WTC11 (cell line): ENCODE results near the gene PHF21B. TPM values are rescaled to one million over a fixed set of nuclear protein-coding genes. Genes with fewer than 3 reads are reported as not detected.

Experiments used
- ATAC-seq: fragments of 200-7000 bp; cut with Tn5 transposase; 2 replicates; pipeline ENCODE4 v1.10.0; 2021; ENCODE audit warnings: mild to moderate bottlenecking, moderate library complexity
- CTCF ChIA-PET: fragments of 300-600 bp; sonication (Branson Sonifier 250); formaldehyde crosslinking; loops from one replicate; lab custom pipeline; 2021; ENCODE audit warnings: antibody characterized with exemption; lab: Charles Lee
- POLR2A ChIA-PET: fragments of 350-600 bp; sonication (Branson Sonifier 250); formaldehyde crosslinking; loops from one replicate; lab custom pipeline; 2021; ENCODE audit warnings: antibody characterized with exemption; lab: Charles Lee
- DNase-seq: peaks from one replicate; pipeline ENCODE4 v3.0.0; 2021; ENCODE audit warnings: low spot score
- H3K27ac Mint-ChIP-seq: 2 replicates; pipeline ENCODE4 v1.8.0; 2021; ENCODE audit warnings: mixed read lengths
- H3K27me3 Mint-ChIP-seq: 2 replicates; pipeline ENCODE4 v1.8.0; 2021; ENCODE audit warnings: low read depth, mild to moderate bottlenecking, moderate library complexity, mixed read lengths
- H3K36me3 Mint-ChIP-seq: 2 replicates; pipeline ENCODE4 v1.8.0; 2021; ENCODE audit warnings: mixed read lengths
- H3K4me1 Mint-ChIP-seq: 2 replicates; pipeline ENCODE4 v1.8.0; 2022; ENCODE audit warnings: mixed read lengths
- H3K4me3 Mint-ChIP-seq: 2 replicates; pipeline ENCODE4 v1.8.0; 2021; ENCODE audit warnings: mild to moderate bottlenecking, moderate library complexity, mixed read lengths
- H3K9me3 Mint-ChIP-seq: 2 replicates; pipeline ENCODE4 v1.8.0; 2021; ENCODE audit warnings: mixed read lengths
- ETV6 ChIP-seq: sonication (generic); formaldehyde crosslinking; IDR thresholded peaks from 2 replicates; pipeline ENCODE4 v1.8.1; 2022; ENCODE audit warnings: mild to moderate bottlenecking, missing genetic modification reagents
- FOXJ3 ChIP-seq: sonication (generic); formaldehyde crosslinking; IDR thresholded peaks from 2 replicates; pipeline ENCODE4 v1.9.0; 2021; ENCODE audit warnings: missing genetic modification reagents, mild to moderate bottlenecking, borderline replicate concordance
- FOXP1 ChIP-seq: sonication (generic); formaldehyde crosslinking; IDR thresholded peaks from 2 replicates; pipeline ENCODE4 v1.8.0; 2022; ENCODE audit warnings: missing genetic modification reagents, mild to moderate bottlenecking, moderate library complexity, borderline replicate concordance
- GRHL2 ChIP-seq: fragments of 250-450 bp; sonication (Bioruptor Pico); IDR thresholded peaks from 2 replicates; pipeline ENCODE4 v1.8.0; 2022; ENCODE audit warnings: mild to moderate bottlenecking, moderate library complexity; ENCODE audit not compliant: insufficient replicate concordance, severe bottlenecking
- GTF2I ChIP-seq: fragments of 250-450 bp; sonication (Bioruptor Pico); conservative IDR thresholded peaks from 2 replicates; pipeline ENCODE4 v1.4.0; 2021; ENCODE audit warnings: mild to moderate bottlenecking
- MYBL2 ChIP-seq: sonication (generic); formaldehyde crosslinking; IDR thresholded peaks from 2 replicates; pipeline ENCODE4 v1.8.1; 2023; ENCODE audit warnings: mild to moderate bottlenecking, moderate library complexity, missing genetic modification reagents
- NFYB ChIP-seq: sonication (generic); formaldehyde crosslinking; conservative IDR thresholded peaks from 2 replicates; pipeline ENCODE4 v1.8.0; 2022; ENCODE audit warnings: low read depth, missing genetic modification reagents
- OVOL2 ChIP-seq: fragments of 250-450 bp; sonication (Bioruptor Pico); IDR thresholded peaks from 2 replicates; pipeline ENCODE4 v1.9.0; 2021; ENCODE audit warnings: mild to moderate bottlenecking, borderline replicate concordance
- SOX15 ChIP-seq: fragments of 250-450 bp; sonication (Bioruptor Pico); IDR thresholded peaks from 2 replicates; pipeline ENCODE4 v1.9.0; 2021; ENCODE audit warnings: mild to moderate bottlenecking
- TEAD1 ChIP-seq: sonication (generic); formaldehyde crosslinking; IDR thresholded peaks from 2 replicates; pipeline ENCODE4 v1.8.0; 2022; ENCODE audit warnings: mild to moderate bottlenecking, missing genetic modification reagents
- ZNF263 ChIP-seq: sonication (generic); formaldehyde crosslinking; IDR thresholded peaks from 2 replicates; pipeline ENCODE4 v1.8.1; 2022; ENCODE audit warnings: low read depth, mild to moderate bottlenecking, moderate library complexity, missing genetic modification reagents
- ZNF671 ChIP-seq: fragments of 250-450 bp; sonication (Bioruptor Pico); IDR thresholded peaks from 2 replicates; pipeline ENCODE4 v1.8.0; 2021; ENCODE audit warnings: mild to moderate bottlenecking
- total RNA-seq: library from RNA; stranded (reverse); gene quantifications from 3 replicates; pipeline ENCODE4 v1.2.3, GENCODE V29; 2021
- TF ChIP-seq, protein P1 (sequence below): sonication (generic); formaldehyde crosslinking; IDR thresholded peaks from 2 replicates; pipeline ENCODE4 v1.8.1; 2023; ENCODE audit warnings: mild to moderate bottlenecking, missing genetic modification reagents, moderate library complexity
- TF ChIP-seq, protein P2 (sequence below): fragments of 250-450 bp; sonication (Bioruptor Pico); IDR thresholded peaks from 2 replicates; pipeline ENCODE4 v1.8.0; 2021; ENCODE audit warnings: mild to moderate bottlenecking
- TF ChIP-seq, protein P3 (sequence below): sonication (generic); formaldehyde crosslinking; IDR thresholded peaks from 2 replicates; pipeline ENCODE4 v1.8.1; 2023; ENCODE audit warnings: mild to moderate bottlenecking, missing genetic modification reagents, borderline replicate concordance
- TF ChIP-seq, protein P4 (sequence below): sonication (generic); formaldehyde crosslinking; IDR thresholded peaks from 2 replicates; pipeline ENCODE4 v1.8.0; 2022; ENCODE audit warnings: mild to moderate bottlenecking, missing genetic modification reagents
- TF ChIP-seq, protein P5 (sequence below): sonication (generic); formaldehyde crosslinking; conservative IDR thresholded peaks from 2 replicates; pipeline ENCODE4 v1.8.1; 2023; ENCODE audit warnings: mild to moderate bottlenecking, low read depth, missing genetic modification reagents, moderate library complexity

Gene PHF21B
- total RNA-seq, 1 experiment from 2014 or later: 107 TPM

DNA sequence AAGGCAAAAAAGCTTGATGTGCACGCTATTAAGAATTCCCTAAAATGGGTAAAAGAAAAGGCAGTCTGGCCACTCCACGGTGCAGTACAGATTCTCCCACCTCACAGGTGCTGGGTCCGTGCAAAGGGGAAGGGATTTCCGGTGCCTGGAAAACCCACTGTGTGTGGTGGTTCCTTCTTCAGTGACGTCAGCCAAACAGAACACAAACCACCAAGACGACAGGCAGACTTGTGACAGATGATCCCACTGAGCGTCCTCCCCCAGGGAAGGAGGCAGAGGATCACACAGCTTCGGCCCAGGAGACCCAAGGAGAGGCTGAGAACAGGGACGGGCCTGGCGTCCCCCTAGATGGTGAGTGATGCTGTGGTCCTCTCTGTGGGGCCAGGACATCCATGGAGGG lies 18.6 kb downstream of the PHF21B start:
- CTCF ChIA-PET: interaction anchor here (1.2 kb wide), 1 partner anchor 15 kb away, joined by 3 read pairs; no protein-coding TSS in a partner anchor
- peaks cover 42% of the 10 kb centered on the region for H3K36me3 Mint-ChIP-seq

DNA sequence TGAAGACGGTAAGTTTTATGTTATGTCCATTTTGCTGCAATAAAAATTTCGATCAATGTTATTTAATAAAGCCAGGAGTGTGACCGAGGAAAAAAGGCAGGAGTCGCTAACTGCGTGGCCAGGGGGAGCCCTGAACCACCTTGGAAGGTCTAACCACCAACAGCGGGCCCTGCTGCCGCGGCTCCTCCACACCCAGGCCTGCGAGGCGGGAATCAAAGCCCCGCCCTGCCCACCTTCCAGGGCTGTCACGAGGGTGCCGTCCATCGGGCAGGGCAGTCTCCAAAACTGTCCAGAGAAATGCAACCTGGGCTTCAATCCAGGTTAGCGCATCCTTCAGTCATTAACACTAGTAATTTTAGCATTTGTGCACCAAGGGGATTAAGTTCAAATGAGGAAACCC lies 19.0 kb downstream of the PHF21B start:
- peaks cover 44% of the 10 kb centered on the region for H3K4me1 Mint-ChIP-seq
- CTCF ChIA-PET: no interaction called here
- POLR2A ChIA-PET: no interaction called here
- TF ChIP-seq FOXP1 (no peak), ETV6 (CRISPR knock-in tag) (no peak), GTF2I (no peak), NFYB (no peak), OVOL2 (no peak), FOXJ3 (CRISPR knock-in tag) (no peak)
- TF ChIP-seq, protein P1, sequence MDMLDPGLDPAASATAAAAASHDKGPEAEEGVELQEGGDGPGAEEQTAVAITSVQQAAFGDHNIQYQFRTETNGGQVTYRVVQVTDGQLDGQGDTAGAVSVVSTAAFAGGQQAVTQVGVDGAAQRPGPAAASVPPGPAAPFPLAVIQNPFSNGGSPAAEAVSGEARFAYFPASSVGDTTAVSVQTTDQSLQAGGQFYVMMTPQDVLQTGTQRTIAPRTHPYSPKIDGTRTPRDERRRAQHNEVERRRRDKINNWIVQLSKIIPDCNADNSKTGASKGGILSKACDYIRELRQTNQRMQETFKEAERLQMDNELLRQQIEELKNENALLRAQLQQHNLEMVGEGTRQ: no peak
- TF ChIP-seq, protein P2, sequence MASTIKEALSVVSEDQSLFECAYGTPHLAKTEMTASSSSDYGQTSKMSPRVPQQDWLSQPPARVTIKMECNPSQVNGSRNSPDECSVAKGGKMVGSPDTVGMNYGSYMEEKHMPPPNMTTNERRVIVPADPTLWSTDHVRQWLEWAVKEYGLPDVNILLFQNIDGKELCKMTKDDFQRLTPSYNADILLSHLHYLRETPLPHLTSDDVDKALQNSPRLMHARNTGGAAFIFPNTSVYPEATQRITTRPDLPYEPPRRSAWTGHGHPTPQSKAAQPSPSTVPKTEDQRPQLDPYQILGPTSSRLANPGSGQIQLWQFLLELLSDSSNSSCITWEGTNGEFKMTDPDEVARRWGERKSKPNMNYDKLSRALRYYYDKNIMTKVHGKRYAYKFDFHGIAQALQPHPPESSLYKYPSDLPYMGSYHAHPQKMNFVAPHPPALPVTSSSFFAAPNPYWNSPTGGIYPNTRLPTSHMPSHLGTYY (CRISPR knock-in tag): no peak
- TF ChIP-seq, protein P3, sequence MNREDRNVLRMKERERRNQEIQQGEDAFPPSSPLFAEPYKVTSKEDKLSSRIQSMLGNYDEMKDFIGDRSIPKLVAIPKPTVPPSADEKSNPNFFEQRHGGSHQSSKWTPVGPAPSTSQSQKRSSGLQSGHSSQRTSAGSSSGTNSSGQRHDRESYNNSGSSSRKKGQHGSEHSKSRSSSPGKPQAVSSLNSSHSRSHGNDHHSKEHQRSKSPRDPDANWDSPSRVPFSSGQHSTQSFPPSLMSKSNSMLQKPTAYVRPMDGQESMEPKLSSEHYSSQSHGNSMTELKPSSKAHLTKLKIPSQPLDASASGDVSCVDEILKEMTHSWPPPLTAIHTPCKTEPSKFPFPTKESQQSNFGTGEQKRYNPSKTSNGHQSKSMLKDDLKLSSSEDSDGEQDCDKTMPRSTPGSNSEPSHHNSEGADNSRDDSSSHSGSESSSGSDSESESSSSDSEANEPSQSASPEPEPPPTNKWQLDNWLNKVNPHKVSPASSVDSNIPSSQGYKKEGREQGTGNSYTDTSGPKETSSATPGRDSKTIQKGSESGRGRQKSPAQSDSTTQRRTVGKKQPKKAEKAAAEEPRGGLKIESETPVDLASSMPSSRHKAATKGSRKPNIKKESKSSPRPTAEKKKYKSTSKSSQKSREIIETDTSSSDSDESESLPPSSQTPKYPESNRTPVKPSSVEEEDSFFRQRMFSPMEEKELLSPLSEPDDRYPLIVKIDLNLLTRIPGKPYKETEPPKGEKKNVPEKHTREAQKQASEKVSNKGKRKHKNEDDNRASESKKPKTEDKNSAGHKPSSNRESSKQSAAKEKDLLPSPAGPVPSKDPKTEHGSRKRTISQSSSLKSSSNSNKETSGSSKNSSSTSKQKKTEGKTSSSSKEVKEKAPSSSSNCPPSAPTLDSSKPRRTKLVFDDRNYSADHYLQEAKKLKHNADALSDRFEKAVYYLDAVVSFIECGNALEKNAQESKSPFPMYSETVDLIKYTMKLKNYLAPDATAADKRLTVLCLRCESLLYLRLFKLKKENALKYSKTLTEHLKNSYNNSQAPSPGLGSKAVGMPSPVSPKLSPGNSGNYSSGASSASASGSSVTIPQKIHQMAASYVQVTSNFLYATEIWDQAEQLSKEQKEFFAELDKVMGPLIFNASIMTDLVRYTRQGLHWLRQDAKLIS (CRISPR knock-in tag): no peak
- ATAC-seq (peak; percentile 27; the same call in 1 of the 2 replicates), DNase-seq (no peak)
- peaks cover 42% of the 10 kb centered on the region for H3K36me3 Mint-ChIP-seq
- no peaks in the 10 kb centered on the region for H3K9me3 Mint-ChIP-seq
- H3K4me3 Mint-ChIP-seq: no peak overlapping the region
- no peaks in the 10 kb centered on the region for H3K27me3 Mint-ChIP-seq
- peak overlapping the region; percentile 54 for H3K27ac Mint-ChIP-seq

More for the DNA sequence above, 18.6 kb downstream of the PHF21B start:
- Mint-ChIP-seq H3K4me3 (no peak overlapping the region), H3K27ac (peak overlapping the region; percentile 47), H3K27me3 (no peaks in the 10 kb centered on the region), H3K9me3 (no peaks in the 10 kb centered on the region), H3K4me1 (peaks cover 46% of the 10 kb centered on the region)
- ATAC-seq: no peak
- no peak for DNase-seq
- POLR2A ChIA-PET: interaction anchor here (0.5 to 1.1 kb wide), 2 partner anchors 17 to 619 kb away, joined by 3 read pairs; no protein-coding TSS in a partner anchor
- TF ChIP-seq SOX15 (CRISPR knock-in tag): no peak
- TF ChIP-seq, protein P4, sequence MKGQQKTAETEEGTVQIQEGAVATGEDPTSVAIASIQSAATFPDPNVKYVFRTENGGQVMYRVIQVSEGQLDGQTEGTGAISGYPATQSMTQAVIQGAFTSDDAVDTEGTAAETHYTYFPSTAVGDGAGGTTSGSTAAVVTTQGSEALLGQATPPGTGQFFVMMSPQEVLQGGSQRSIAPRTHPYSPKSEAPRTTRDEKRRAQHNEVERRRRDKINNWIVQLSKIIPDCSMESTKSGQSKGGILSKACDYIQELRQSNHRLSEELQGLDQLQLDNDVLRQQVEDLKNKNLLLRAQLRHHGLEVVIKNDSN (CRISPR knock-in tag): no peak
- TF ChIP-seq GRHL2 (CRISPR knock-in tag): no peak
- no peak for TF ChIP-seq ZNF263 (CRISPR knock-in tag)
- TF ChIP-seq MYBL2 (CRISPR knock-in tag): no peak
- TF ChIP-seq TEAD1 (CRISPR knock-in tag): no peak
- TF ChIP-seq, protein P5, sequence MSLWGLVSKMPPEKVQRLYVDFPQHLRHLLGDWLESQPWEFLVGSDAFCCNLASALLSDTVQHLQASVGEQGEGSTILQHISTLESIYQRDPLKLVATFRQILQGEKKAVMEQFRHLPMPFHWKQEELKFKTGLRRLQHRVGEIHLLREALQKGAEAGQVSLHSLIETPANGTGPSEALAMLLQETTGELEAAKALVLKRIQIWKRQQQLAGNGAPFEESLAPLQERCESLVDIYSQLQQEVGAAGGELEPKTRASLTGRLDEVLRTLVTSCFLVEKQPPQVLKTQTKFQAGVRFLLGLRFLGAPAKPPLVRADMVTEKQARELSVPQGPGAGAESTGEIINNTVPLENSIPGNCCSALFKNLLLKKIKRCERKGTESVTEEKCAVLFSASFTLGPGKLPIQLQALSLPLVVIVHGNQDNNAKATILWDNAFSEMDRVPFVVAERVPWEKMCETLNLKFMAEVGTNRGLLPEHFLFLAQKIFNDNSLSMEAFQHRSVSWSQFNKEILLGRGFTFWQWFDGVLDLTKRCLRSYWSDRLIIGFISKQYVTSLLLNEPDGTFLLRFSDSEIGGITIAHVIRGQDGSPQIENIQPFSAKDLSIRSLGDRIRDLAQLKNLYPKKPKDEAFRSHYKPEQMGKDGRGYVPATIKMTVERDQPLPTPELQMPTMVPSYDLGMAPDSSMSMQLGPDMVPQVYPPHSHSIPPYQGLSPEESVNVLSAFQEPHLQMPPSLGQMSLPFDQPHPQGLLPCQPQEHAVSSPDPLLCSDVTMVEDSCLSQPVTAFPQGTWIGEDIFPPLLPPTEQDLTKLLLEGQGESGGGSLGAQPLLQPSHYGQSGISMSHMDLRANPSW (CRISPR knock-in tag): no peak
- TF ChIP-seq, protein P1: no peak
- TF ChIP-seq ZNF671 (CRISPR knock-in tag): no peak
